K562 (cell line): Measurements from ENCODE around the gene ELMO3. TPM values are rescaled to one million over a fixed set of nuclear protein-coding genes. Genes with fewer than 3 reads are reported as not detected.
A peak's percentile ranks its signal among the peaks of the same experiment; 100 is the strongest.

Experiments used
- CSDE1 ChIP-seq, 2 experiments: fragments of 450-650 bp; IDR thresholded peaks; 2 replicates each; pipeline ENCODE4 v1.6.1; 2016; ENCODE audit warnings: mild to moderate bottlenecking in 1 of 2
- ELF4 ChIP-seq: fragments of 450-650 bp; formaldehyde crosslinking; IDR thresholded peaks from 2 replicates; pipeline ENCODE4 v1.4.0; 2022; ENCODE audit warnings: missing genetic modification characterization
- GTF2A2 ChIP-seq: IDR thresholded peaks from 2 replicates; pipeline ENCODE4 v1.6.1; 2016; ENCODE audit warnings: mild to moderate bottlenecking, missing genetic modification characterization, missing compliant biosample characterization
- HDGF ChIP-seq: fragments of 450-650 bp; IDR thresholded peaks from 2 replicates; pipeline ENCODE4 v1.6.1; 2016
- MCM7 ChIP-seq, 2 experiments: fragments of 450-650 bp; IDR thresholded peaks; 2 replicates each; pipeline ENCODE4 v1.6.1; 2016 to 2018
- NEUROD1 ChIP-seq: fragments of 150-350 bp; IDR thresholded peaks from 2 replicates; pipeline ENCODE4 v1.6.1; 2014; ENCODE audit warnings: borderline replicate concordance, low read length, low read depth; ENCODE audit not compliant: partially characterized antibody
- NFIX ChIP-seq: fragments of 250-450 bp; sonication (Bioruptor Pico); IDR thresholded peaks from 2 replicates; pipeline ENCODE4 v1.4.0; 2020; ENCODE audit warnings: low read depth, mild to moderate bottlenecking, moderate library complexity
- SP1 ChIP-seq: sonication (generic); formaldehyde crosslinking; IDR thresholded peaks from 2 replicates; pipeline ENCODE4 v1.8.1; 2022; ENCODE audit warnings: mild to moderate bottlenecking, missing genetic modification reagents
- STAG1 ChIP-seq: sonication (generic); formaldehyde crosslinking; IDR thresholded peaks from 2 replicates; pipeline ENCODE4 v1.5.0; 2020; ENCODE audit warnings: missing genetic modification reagents, borderline replicate concordance
- TAF1 ChIP-seq: IDR thresholded peaks from 2 replicates; pipeline ENCODE4 v1.6.1; 2011; ENCODE audit warnings: mild to moderate bottlenecking, low read length, moderate library complexity; ENCODE audit not compliant: insufficient read depth, control insufficient read depth, severe bottlenecking; ENCODE audit errors: extremely low read depth
- XRCC3 ChIP-seq: fragments of 450-650 bp; IDR thresholded peaks from 2 replicates; pipeline ENCODE4 v1.6.1; 2017; ENCODE audit warnings: mild to moderate bottlenecking, moderate library complexity
- ZBTB8A ChIP-seq: fragments of 450-650 bp; IDR thresholded peaks from 2 replicates; pipeline ENCODE4 v1.6.1; 2018; ENCODE audit warnings: mild to moderate bottlenecking, moderate library complexity; ENCODE audit not compliant: partially characterized antibody
- ZNF3 ChIP-seq: fragments of 250-450 bp; sonication (Bioruptor Pico); IDR thresholded peaks from 2 replicates; pipeline ENCODE4 v1.5.0; 2021; ENCODE audit warnings: mild to moderate bottlenecking, moderate library complexity
- polyA plus RNA-seq, 8 experiments: library from polyadenylated mRNA; depleted of rRNA in 4 of 8; stranded (reverse) in 5 of 8; unstranded in 3 of 8; fragments of >200 nt; fragmentation: Nextera tagmentation in 2 of 8; fragmentation: Illumina TruSeq in 1 of 8; extraction: Ambion mirVana in 2 of 8; extraction: Trizol in 1 of 8; gene quantifications; 2 replicates each; pipeline versions ENCODE4 v1.2.1 to v1.2.3, GENCODE V29; 2011 to 2014; ENCODE audit warnings: inconsistent platforms in 1 of 8, missing spikeins in 1 of 8
- total RNA-seq, 7 experiments: library from RNA; depleted of rRNA in 6 of 7; stranded (reverse); fragments of >200 nt in 6 of 7; fragmentation: Illumina TruSeq in 2 of 7; extraction: Trizol in 2 of 7; gene quantifications; 2 replicates each; pipeline versions ENCODE4 v1.2.1 to v1.2.3, GENCODE V29; 2011 to 2021; ENCODE audit warnings: low replicate concordance in 1 of 7
- TF ChIP-seq, protein P1 (sequence below): fragments of 250-450 bp; sonication (Bioruptor Pico); IDR thresholded peaks from 2 replicates; pipeline ENCODE4 v1.8.0; 2021; ENCODE audit warnings: mild to moderate bottlenecking, moderate library complexity
- TF ChIP-seq, protein P2 (sequence below): fragments of 450-650 bp; conservative IDR thresholded peaks from 2 replicates; pipeline ENCODE4 v1.6.1; 2016; ENCODE audit warnings: missing genetic modification characterization, low read depth, mild to moderate bottlenecking, control low read depth, missing compliant biosample characterization
- TF ChIP-seq, protein P3 (sequence below): sonication (generic); formaldehyde crosslinking; IDR thresholded peaks from 2 replicates; pipeline ENCODE4 v1.8.0; 2022; ENCODE audit warnings: missing genetic modification reagents, mild to moderate bottlenecking, moderate library complexity, borderline replicate concordance
- TF ChIP-seq, protein P4 (sequence below): IDR thresholded peaks from 3 replicates; pipeline ENCODE4 v1.6.1; 2011; ENCODE audit warnings: borderline replicate concordance, mild to moderate bottlenecking, moderate library complexity; ENCODE audit not compliant: insufficient read length; ENCODE audit errors: extremely low read depth
- TF ChIP-seq, protein P5 (sequence below): fragments of 250-450 bp; sonication (Bioruptor Pico); IDR thresholded peaks from 2 replicates; pipeline ENCODE4 v1.6.1; 2021; ENCODE audit warnings: mild to moderate bottlenecking

ELMO3 gene
- total and polyA plus RNA-seq, 9 of the 15 experiments (the other 6 are each of a cell fraction or from before 2014, with no cell fraction given), result 0.04 to 5.1 (median 1.5) TPM

DNA sequence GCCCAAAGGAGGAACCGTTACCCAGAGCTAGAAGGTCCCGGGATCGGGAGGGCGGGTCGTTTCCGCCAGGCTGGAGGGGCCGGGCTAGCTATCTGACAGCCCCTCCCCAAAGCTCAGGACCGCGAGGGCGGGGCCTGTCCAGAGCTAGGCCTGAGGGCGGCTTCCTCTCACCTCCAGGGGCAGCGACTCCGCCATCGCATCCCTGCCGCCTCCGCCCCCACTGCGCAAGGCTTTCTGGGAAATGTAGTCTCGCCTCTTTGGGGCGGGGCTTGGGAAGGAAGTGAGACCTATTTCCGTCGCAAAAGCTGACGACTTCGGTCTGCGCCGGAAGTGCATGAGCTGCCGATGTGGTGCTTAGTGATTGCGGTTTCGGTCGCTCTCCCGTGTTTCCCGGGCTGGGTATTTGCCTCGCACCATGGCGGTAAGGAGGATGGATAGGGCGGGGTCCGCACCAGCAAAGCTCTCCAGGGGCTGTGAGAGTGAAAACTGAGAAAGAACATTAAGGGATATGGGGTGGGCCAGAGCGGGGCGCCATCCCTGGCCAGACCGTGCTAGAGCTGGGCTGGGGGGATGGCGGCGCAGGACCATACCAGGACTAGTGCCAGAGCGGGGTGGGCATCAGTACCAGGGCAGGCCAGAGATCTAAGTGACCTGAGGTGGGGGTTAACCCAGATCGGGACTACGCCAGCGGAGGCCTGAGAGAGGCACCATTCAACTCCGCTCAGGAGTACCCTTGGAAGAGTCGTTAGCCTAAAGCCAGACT is 28.1 kb downstream of the ELMO3 start, which contains the start of gene TMEM208 (continued):
- TF ChIP-seq ZNF3 (CRISPR knock-in tag) (no peak), NEUROD1 (peak; percentile 39), HDGF (no peak), CSDE1 (IDR thresholded peaks at IDR 0.05) (peak in 1 of 2 experiments; percentile 78; a peak in 2 of 4 replicates), STAG1 (CRISPR knock-in tag) (no peak), XRCC3 (no peak), SP1 (CRISPR knock-in tag) (peak; percentile 100), GTF2A2 (tag) (no peak), MCM7 (IDR thresholded peaks at IDR 0.05) (no peak), TAF1 (peak; percentile 76), ELF4 (CRISPR knock-in tag) (peak; percentile 75), NFIX (CRISPR knock-in tag) (no peak), ZBTB8A (no peak)
- TF ChIP-seq, protein P1, sequence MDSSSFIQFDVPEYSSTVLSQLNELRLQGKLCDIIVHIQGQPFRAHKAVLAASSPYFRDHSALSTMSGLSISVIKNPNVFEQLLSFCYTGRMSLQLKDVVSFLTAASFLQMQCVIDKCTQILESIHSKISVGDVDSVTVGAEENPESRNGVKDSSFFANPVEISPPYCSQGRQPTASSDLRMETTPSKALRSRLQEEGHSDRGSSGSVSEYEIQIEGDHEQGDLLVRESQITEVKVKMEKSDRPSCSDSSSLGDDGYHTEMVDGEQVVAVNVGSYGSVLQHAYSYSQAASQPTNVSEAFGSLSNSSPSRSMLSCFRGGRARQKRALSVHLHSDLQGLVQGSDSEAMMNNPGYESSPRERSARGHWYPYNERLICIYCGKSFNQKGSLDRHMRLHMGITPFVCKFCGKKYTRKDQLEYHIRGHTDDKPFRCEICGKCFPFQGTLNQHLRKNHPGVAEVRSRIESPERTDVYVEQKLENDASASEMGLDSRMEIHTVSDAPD, result no peak
- TF ChIP-seq, protein P2, sequence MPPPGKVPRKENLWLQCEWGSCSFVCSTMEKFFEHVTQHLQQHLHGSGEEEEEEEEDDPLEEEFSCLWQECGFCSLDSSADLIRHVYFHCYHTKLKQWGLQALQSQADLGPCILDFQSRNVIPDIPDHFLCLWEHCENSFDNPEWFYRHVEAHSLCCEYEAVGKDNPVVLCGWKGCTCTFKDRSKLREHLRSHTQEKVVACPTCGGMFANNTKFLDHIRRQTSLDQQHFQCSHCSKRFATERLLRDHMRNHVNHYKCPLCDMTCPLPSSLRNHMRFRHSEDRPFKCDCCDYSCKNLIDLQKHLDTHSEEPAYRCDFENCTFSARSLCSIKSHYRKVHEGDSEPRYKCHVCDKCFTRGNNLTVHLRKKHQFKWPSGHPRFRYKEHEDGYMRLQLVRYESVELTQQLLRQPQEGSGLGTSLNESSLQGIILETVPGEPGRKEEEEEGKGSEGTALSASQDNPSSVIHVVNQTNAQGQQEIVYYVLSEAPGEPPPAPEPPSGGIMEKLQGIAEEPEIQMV (tag), result no peak
- TF ChIP-seq, protein P3, sequence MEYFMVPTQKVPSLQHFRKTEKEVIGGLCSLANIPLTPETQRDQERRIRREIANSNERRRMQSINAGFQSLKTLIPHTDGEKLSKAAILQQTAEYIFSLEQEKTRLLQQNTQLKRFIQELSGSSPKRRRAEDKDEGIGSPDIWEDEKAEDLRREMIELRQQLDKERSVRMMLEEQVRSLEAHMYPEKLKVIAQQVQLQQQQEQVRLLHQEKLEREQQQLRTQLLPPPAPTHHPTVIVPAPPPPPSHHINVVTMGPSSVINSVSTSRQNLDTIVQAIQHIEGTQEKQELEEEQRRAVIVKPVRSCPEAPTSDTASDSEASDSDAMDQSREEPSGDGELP (CRISPR knock-in tag), result peak; percentile 91
- TF ChIP-seq, protein P4, sequence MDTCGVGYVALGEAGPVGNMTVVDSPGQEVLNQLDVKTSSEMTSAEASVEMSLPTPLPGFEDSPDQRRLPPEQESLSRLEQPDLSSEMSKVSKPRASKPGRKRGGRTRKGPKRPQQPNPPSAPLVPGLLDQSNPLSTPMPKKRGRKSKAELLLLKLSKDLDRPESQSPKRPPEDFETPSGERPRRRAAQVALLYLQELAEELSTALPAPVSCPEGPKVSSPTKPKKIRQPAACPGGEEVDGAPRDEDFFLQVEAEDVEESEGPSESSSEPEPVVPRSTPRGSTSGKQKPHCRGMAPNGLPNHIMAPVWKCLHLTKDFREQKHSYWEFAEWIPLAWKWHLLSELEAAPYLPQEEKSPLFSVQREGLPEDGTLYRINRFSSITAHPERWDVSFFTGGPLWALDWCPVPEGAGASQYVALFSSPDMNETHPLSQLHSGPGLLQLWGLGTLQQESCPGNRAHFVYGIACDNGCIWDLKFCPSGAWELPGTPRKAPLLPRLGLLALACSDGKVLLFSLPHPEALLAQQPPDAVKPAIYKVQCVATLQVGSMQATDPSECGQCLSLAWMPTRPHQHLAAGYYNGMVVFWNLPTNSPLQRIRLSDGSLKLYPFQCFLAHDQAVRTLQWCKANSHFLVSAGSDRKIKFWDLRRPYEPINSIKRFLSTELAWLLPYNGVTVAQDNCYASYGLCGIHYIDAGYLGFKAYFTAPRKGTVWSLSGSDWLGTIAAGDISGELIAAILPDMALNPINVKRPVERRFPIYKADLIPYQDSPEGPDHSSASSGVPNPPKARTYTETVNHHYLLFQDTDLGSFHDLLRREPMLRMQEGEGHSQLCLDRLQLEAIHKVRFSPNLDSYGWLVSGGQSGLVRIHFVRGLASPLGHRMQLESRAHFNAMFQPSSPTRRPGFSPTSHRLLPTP, result no peak
- TF ChIP-seq, protein P5, sequence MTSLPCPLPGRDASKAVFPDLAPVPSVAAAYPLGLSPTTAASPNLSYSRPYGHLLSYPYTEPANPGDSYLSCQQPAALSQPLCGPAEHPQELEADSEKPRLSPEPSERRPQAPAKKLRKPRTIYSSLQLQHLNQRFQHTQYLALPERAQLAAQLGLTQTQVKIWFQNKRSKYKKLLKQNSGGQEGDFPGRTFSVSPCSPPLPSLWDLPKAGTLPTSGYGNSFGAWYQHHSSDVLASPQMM (CRISPR knock-in tag), result no peak
